Measurements from ENCODE around the gene VPS11.

Gene VPS11

GRCh38 chr11:119092880-119093842 lies 25.5 kb downstream of the VPS11 start:
- TF ChIP-seq CTCF (conservative IDR thresholded peaks at IDR 0.05) = no peak
- peak overlapping the region; percentile 95 for H3K27ac ChIP-seq

- H3K27ac ChIP-seq = peak overlapping the region; percentile 95
- no peak for TF ChIP-seq CTCF (conservative IDR thresholded peaks at IDR 0.05)
Observed at GRCh38 chr11:119093942-119094815, 26.6 kb downstream of the VPS11 start.

GRCh38 chr11:119094816-119095065 lies 27.1 kb downstream of the VPS11 start:
- TF ChIP-seq CTCF (conservative IDR thresholded peaks at IDR 0.05) = peak; percentile 92
- peak overlapping the region; percentile 95 for H3K27ac ChIP-seq

GRCh38 chr11:119095066-119095880 lies 27.7 kb downstream of the VPS11 start:
- peak overlapping the region; percentile 95 for H3K27ac ChIP-seq
- TF ChIP-seq CTCF (conservative IDR thresholded peaks at IDR 0.05) = peak; percentile 52

GRCh38 chr11:119099711-119100110 lies 32.1 kb downstream of the VPS11 start:
- TF ChIP-seq CTCF (conservative IDR thresholded peaks at IDR 0.05) = no peak
- H3K27ac ChIP-seq = peak overlapping the region; percentile 99

GRCh38 chr11:119100246-119100970 lies 32.8 kb downstream of the VPS11 start:
- peak; percentile 83 for TF ChIP-seq CTCF (conservative IDR thresholded peaks at IDR 0.05)
- peak overlapping the region; percentile 99 for H3K27ac ChIP-seq
